Measurements from ENCODE around the gene RNF208.

RNF208 gene

GRCh38 chr9:137237759-137238726 is 16.0 kb upstream of the RNF208 start:
- DNase-seq: no peak

- DNase-seq: no peak
These were observed 14.9 kb upstream of the RNF208 start for GRCh38 chr9:137236936-137237421.

GRCh38 chr9:137236238-137236935 is 14.3 kb upstream of the RNF208 start:
- DNase-seq: peak; percentile 95

GRCh38 chr9:137235424-137236237 is 13.6 kb upstream of the RNF208 start:
- no peak for DNase-seq

- DNase-seq: no peak
These were observed 12.9 kb upstream of the RNF208 start for GRCh38 chr9:137234758-137235423.

DNA sequence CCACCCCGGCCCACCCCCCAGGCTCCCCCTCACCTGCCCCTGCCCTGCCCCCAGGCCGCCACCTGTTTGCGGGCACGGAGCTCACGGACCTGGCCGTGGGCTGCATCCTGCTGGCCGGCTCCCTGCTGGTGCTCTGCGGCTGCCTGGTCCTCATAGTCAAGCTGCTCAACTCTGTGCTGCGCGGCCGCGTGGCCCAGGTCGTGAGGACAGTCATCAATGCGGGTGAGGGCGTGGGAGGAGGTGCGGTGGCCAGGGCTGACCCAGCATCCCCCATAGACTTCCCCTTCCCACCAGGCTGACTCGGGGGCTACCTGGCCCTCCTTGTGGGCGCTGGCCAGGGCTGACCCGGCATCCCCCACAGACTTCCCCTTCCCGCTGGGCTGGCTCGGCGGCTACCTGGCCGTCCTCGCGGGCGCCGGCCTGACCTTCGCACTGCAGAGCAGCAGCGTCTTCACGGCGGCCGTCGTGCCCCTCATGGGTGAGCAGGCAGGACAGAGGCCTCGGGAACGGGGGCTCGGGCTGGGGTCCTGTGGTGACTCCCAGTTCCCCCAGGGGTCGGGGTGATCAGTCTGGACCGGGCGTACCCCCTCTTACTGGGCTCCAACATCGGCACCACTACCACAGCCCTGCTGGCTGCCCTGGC is 12.1 kb upstream of the RNF208 start:
- DNase-seq: no peak

DNA sequence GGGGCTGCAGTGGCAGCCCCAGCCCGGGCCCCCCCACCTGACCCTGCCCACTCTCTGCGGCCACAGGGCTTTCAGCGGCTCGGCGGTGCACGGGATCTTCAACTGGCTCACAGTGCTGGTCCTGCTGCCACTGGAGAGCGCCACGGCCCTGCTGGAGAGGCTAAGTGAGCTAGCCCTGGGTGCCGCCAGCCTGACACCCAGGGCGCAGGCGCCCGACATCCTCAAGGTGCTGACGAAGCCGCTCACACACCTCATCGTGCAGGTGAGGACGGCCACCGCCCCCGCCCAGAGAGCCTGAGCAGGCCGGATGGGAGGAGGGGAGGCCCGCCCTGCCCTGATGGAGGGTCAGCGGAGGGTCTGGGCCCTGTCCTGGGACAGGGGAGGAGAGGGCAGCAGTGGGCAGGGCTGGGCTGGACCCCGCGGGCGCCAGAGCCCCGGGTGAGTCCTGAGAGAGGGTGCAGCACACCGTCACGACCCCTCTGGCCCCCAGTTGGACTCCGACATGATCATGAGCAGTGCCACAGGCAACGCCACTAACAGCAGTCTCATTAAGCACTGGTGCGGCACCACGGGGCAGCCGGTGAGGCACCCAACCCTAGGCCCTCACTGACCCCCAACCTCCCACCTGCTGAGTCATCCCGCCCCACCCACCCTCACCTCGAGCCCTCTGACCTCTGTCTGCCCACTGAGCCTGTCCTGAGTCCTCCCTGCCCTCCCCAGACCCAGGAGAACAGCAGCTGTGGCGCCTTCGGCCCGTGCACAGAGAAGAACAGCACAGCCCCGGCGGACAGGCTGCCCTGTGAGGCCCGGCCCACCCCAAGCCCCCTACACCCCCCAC is 11.3 kb upstream of the RNF208 start:
- DNase-seq: no peak

GRCh38 chr9:137232510-137232909 is 10.5 kb upstream of the RNF208 start:
- no peak for DNase-seq

- no peak for DNase-seq
These were observed 10.1 kb upstream of the RNF208 start for GRCh38 chr9:137232101-137232500.

- DNase-seq: no peak
These were observed 9.5 kb upstream of the RNF208 start for GRCh38 chr9:137231372-137232039.

DNA sequence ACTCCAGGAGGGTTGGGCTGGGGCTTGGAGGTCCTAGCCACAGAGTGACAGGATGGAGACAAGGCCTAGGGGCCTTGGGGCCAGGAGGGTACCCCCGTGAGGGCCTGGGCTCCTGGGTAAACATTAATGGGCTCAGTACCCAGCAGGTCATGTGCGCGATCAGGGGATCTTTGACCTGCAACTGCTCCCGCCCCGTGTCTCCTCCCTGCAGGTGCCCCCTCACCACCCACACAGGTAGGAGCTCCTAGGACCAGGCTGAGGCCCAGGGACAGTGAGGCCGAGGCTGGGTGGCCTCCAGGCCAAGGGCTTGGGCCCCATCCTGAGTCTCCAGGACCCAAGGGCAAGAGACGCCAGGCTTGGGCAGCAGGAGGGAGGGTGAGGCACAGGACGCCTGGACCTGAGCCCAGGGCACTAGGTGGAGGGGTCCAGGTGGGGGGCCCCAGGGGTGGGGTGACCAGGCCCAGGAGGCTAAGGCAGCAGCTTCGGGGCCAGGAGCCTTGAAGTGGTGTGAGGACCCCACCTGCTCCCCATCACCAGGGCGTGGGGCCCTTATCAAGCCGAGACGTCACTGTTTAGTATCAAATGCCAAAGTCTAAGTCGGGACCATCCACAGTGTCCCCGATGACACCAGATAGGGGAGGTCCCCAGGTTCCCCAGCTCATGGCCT is 8.8 kb upstream of the RNF208 start, which contains the start of gene SLC34A3:
Gene SLC34A3 (plus strand): TSS at position 197 of the 667 bp plus-strand sequence. CDS start 802 bp downstream, outside the sequence.
- DNase-seq: no peak

DNA sequence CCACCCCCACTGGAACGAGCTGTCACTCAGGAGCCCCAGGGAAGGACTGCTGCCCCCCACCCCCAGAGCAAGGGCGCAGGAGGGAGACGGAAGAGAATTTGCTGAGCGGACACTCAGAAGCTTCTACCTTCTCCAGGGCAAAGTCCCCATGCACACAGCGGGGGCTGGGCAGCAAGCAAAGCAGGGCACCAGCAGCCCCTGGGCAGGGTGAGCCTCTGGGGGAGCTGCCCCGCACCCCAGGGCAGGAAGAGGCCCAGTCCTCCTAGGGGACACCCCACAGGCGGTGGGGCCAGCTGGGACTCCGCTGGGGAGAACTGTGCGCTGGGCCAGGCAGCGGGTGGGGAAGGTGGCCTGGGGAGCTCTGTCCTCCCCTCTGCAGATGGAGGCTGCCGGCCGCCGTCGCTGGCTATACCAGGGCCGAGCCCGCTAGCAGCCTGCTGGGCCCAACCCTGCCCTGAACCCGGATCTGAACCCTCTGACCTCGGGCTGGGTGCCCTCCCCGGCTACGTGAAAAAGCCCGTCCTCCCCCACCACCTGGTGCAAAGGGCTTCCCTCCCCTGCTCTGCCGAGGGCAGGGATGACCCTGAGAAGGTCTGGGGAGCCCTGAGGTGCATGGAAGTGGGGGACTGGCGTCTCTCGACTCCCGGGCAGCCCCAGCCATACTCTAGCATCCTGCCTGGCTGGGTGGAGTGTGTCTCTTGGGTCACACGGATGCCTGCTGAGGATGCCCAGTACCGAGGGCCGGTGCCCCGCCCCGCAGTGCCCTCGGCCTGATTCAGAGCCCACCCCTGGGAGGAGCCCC is 8.1 kb upstream of the RNF208 start:
- DNase-seq: no peak

DNA sequence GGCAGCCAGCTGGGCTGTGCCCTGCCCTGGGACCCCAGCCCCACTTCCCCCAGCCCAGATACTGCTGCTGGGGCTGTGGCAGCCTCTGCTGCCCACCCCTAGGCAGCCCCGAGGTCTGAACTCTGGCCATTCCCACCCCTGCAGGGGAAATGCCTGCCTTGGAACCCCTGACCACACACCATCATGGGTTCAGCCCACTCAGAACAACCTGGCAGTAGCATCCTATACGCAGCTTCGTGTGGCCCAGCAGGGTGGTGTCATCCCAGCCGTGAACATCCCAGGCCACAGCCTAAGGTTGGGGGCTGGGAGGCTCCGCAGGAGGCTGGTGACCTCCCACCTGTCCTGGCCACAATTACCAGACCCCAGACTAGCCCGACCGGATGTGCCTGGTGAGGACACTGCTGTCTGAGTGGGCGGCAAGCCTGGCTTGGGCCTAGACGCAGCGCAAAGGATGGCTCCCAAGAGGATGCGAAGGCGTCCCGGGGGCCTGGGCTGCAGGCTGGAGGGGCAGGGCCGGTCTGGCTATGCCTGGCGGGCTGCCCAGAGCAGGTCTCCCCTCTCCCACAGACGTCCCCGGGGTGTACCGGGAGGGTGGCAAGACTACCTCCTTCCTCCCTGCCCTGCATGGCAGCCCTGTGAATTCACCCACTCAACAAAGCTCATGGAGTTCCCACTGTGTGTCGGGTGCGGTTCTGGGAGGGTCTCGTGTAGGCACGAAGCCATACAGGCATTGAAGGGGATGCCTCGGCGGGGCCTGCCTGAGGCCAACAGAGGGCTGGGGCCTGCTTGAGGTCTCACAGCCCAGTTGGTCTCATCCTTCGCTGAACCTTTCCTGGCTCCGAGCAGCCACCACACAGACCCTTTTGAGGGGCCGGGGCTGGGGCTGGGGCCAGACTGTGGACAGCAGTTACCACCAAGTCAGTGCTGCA is 7.2 kb upstream of the RNF208 start:
- no peak for DNase-seq

GRCh38 chr9:137228506-137228967 is 6.5 kb upstream of the RNF208 start:
- DNase-seq: no peak

DNA sequence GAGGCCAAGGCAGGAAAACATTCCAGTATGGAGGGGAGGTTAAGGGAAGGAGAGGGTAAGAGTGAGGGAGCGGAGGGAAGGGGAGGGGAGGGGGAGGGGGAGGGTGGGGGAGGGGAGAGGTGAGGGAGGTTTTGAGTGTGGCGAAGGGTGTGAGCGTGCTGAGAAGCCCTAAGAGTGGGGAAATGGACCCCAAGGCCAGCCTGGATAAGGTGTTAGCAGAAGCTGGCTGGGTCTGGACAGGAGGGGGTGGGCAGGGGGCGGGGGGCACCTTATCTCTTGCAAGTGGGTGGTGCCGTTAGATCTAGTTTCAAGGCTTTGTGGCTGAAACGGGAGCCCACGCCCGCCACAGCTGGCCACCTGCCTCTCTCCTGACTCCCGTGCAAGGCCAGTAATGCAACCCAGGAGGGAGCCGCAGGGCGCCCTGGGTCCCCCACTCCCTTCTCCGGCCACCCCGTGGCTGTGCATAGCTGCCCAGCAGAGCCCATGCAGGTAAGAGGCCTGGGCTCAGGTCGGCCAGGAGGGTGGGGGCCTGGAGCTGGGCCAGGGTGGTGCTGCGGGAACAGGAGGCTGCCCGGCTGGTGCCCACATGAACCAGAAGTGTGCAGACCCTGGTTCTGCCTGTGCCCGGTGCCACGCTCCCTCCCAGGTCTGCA is 5.9 kb upstream of the RNF208 start:
- no peak for DNase-seq

GRCh38 chr9:137227054-137227852 is 5.2 kb upstream of the RNF208 start, which contains the start of gene RNF224:
Gene RNF224, plus strand, starts transcription at chr9:137227502. Its CDS starts 834 bp downstream, at chr9:137228336.
- peak; percentile 90 for DNase-seq
